Measurements from ENCODE around the gene COQ9. TPM values are rescaled to one million over a fixed set of nuclear protein-coding genes. Genes with fewer than 3 reads are reported as not detected.
"Not testable (repeated sequence)": the region's sequence is repeated elsewhere in the genome, so short reads cannot be mapped to it uniquely, and the experiment has no call there.

Gene COQ9
- total RNA-seq, 1 donor from 2014 or later: 156 TPM

DNA sequence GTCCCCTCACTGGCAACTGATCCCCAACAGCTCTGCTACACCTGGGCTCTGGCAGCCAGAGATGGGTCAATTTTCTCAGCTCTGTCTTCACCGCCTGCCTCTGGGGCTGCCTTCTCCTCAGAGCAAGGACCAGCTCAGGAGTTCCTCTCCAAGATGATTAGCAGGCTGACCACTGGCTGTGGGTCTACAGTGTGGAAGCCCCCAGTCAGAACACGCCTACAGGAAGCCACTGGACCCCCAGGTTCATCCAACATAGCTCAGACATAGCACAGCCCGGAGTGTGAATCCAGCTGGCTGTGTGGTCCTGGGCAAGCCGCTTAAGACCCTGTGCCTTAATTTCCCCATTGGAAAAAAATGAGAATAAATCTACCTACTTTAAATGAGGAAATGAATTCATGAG, 34.1 kb downstream of the COQ9 start:
- intact Hi-C loops (cut with DNase I): no loop called here

DNA sequence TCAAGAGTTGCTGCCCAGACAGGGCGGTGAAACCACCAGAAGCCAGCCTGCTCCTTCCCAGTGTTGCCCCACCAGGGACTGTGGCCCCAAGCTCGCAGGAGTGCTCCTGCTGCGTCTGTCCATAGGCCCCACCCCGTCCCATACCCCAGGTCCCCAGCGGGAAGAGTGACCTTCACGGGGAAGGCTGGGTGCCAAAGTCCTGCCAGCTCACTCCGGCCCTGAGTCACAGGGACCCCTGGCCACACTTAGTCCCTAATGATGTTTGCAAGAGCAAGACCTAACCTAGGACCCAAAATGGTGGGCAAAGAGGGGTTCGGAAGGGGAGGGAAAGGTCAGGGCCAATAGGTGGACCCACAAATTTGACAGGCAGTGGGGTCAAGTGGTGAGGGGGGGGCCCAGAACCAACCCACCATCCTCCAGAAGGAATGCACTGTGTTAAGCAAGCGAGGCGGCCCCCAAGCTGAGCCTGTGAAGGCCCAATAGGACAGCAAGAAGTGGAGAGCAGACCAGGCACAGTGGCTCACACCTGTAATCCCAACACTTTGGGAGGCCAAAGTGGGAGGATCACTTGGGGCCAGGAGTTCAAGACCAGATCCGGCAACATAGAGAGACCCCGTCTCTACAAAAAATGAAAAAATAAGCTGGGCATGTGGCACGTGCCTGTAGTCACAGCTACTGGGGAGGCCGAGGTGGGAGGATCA, 35.7 kb downstream of the COQ9 start:
- no peak for DNase-seq (ENCODE audit: low spot score)
- intact Hi-C loops (cut with DNase I): no loop called here

More for the DNA sequence above, 34.1 kb downstream of the COQ9 start:
- DNase-seq (ENCODE audit: low spot score): no peak

DNA sequence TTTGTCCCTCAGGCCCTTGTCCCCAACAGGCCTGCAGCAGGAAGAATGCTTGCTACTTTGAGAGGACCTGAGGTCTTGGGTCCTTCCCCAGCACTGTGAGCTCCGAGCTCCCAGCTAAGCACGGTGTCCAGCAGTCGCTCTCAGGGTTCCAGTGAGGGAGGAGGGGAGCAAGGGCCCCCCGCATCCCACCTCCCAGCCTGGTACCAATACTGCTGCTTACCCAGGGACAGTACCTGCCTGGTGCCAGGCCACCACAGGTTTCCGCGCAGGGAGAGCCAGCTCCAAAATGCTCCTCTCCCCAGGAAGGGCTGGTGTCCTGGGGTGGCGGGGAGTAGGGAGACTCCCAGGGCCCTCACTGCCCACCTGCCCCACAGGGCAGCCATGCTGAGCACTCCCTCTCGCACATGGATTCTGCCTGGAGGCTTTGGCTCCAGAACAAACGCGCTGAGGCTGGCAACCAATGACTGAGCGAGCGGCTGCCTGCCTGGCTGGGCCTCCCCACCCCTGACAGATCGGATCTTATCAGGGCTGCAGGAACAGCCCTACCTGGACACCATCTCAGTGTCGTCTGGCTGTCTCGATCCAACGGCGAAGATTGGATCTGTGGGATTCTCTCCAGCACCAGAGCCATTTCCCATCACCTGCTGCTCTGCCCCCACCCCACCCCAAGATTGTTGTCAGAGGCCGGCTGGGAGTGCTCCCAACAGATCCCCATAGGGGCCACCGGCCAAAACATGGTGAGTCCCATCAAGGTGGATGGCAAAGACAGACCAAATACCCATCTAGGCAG, 36.6 kb downstream of the COQ9 start:
- intact Hi-C loops (cut with DNase I): no loop called here

DNA sequence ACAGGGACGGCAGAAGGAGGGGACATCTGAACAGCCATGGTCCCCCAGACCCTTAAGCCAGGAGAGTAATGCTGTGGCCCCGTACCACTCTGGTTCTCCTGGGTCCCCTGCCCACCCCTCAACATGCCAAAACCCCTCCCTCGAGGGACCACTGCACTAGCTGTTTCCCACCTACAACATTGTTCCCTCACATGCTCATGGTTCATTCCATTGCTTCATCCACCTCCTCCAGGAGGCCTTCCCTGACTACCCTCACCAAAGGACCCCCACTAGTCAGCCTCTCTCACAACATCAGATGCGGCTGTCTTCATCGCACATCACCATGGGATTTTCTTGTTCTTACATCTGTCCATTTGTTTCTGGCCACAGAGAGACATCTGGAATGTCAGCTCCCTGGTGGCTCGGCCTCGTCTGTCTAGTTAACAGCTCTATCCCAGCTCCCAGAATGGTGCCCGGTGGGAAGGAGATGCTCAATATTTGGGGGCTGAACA, 37.3 kb downstream of the COQ9 start:
- intact Hi-C loops (cut with DNase I): loop anchor here (5.0 kb wide), 1 partner anchor 37 kb away; the partner anchor contains the start of genes CIAPIN1 and COQ9
- no peak for DNase-seq (ENCODE audit: low spot score)

More for the DNA sequence above, 36.6 kb downstream of the COQ9 start:
- no peak for DNase-seq (ENCODE audit: low spot score)

DNA sequence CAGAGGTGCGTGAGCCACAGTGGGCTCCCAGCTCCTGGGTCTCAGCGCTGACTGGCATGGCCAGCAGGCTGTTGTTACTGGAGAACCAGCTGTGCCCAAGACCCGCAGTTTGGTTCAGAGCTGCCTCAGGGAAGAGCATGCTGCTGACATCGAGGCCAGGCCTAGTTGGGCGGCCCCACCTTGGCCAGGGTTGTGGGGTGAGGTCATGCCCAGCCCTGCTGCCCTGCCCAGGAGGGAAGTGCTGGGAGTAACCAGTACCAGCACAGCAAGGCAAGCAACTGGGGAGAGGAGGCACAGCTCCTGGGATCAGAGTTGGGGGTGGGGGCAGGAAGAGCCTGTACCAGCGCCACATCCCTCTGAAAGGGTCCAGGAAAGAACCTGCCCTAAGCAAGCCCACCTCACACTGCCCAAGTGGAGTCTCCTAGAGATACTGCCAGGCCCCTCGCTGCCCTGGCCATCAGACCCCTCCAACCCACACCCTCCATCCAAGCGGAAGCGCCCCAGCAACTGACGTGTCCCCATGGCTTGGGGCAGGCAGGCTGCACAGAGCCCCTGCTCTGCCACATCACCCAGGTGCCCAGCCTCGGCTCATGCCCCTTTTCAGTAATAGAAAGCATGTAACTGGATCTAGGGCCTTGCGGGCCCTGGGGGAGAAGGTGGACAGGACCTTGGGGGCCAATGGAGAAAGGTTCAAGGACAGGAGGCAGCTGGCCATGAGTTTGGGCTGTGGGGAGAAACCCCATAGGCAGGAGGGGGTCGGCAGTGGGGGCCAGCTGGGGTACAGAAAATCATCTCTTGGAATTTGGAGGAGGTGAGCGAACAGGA, 38.0 kb downstream of the COQ9 start:
- intact Hi-C loops (cut with DNase I): loop anchor here (5.0 kb wide), 1 partner anchor 38 kb away; the partner anchor contains the start of genes CIAPIN1 and COQ9
- DNase-seq (ENCODE audit: low spot score): no peak

DNA sequence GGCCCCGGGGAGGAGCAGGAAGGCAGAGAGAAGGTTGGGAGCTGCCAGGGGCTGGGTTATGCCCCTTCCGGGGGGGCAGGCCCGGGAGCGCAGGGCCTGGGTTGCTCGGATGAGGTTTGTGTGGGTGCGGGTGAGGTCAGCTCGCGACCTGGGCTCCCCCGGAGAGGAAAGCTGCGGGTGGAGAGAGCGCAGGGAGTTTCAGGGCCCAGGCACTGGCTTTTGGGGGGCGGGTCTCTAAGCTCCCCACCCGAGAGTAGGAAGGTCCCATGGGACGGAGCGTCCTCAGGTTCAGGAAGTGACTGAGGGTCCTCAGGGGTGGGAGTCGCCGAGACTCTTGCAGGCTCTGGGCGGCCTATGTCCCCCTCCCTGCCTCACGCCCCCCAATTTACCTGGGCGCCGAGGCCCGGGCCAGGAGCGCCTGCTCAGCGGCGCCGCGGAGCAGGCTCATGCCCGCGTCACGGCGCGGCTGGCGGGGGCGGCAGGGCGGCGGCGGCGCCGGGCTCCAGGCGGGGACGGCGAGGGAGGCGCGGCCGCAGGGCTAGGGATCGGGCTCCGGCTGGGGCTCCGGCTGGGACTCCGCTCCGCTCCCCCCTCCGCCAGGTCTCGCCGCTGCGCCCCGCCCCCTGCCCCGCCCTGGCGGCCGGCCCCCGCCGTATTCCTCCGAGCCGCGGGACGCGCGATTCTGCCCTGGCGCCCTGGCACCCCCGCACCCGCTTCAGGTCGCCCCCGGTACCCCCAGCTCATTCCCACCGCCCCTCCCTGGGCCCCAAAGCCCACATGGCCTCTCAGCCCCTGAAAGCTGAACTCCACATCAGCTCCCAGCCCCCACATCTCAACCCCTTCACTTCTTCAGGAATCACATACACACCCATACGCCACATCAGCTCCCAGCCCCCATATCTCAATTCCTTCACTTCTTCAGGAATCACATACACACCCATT, 38.9 kb downstream of the COQ9 start, which contains the start of gene DOK4:
Gene DOK4 (minus strand): TSS at position 578 of the 942 bp plus-strand sequence. CDS start 6,986 bp downstream, outside the sequence.
- peak; percentile 90 for DNase-seq (ENCODE audit: low spot score)
- intact Hi-C loops (cut with DNase I): loop anchor here (5.0 kb wide), 1 partner anchor 39 kb away; the partner anchor contains the start of genes CIAPIN1 and COQ9

DNA sequence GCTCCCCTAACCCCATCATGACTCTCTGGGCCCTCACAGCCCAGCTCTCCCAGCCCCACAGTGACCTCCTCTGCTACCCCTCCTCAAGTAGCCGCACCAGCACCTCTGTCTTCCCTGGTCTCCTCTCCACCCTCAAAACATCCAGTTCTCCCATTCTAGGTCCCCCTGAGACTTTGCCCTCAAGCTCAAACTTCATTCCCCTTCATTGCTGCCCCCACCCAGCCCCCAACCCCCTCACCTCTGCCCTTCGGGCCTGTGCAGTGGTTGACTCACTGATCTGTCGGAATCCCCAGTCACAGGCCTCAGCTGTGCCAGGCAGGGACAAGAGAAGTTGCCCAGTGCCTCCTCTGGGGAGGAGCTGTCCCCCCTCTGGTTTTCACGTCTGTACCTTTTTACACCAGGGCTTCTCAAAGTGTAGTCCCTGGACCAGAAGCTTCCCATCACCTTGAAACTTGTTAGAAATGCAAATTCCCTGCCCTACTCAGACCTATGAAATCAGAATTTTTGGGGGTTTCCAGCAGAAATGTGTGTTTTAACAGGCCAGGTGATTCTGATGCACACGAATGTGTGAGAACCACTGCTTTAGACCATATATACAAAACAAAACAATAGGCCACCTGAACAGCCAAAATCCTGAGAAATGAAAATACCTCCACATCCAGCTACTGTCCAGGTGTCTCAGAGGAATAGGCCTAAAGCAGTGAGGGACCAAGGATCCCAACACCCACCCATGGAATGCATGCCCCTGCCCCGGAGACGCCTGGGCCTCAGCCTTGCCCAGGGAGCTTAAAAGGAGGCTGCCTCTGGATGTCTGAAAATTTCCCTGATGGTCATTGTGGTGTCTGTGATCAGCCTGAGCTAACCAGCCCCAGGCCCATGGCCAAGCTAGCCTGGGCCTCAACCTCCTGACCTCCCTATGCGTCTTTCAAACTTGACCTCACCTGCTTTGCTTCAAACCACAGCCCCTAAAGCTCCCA, 39.9 kb downstream of the COQ9 start:
- no peak for DNase-seq (ENCODE audit: low spot score)
- intact Hi-C loops (cut with DNase I): loop anchor here (5.0 kb wide), 1 partner anchor 40 kb away; the partner anchor contains the start of genes CIAPIN1 and COQ9

DNA sequence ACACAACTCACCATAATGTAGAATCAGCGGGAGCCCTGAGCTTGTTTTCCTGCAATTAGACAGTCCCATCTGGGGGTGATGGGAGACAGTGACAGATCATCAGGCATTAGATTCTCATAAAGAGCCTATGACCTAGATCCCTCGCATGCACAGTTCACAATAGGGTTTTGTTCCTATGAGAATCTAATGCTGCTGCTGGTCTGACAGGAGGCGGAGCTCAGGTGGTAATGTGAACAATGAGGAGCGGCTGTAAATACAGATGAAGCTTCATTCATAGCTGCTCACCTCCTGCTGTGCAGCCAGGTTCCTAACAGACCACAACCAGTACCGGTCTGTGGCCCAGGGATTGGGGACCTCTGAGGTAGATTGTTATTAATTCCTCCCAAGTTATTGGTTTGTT, 42.0 kb downstream of the COQ9 start:
- no peak for DNase-seq (ENCODE audit: low spot score)
- intact Hi-C loops (cut with DNase I): loop anchor here (5.0 kb wide), 1 partner anchor 42 kb away; the partner anchor contains the start of genes CIAPIN1 and COQ9

DNA sequence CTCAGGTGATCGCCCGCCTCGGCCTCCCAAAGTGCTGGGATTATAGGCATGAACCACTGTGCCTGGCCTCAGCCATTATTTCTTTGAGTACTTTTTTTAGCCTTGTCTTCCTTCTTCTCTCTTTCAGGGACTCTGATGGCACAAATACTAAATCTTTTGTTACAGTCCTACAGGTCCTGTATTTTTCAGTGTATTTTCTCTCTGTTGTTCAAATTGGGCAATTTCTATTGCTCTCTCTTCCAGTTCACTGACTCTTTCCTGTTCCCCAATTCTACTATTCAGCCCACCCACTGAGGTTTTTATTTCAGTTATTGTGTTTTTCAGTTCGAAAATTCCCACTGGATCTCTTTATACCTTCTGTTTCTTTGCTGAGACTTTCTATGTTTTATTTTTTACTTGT, 46.5 kb downstream of the COQ9 start:
- intact Hi-C loops (cut with DNase I): no loop called here
- DNase-seq (ENCODE audit: low spot score): no peak

DNA sequence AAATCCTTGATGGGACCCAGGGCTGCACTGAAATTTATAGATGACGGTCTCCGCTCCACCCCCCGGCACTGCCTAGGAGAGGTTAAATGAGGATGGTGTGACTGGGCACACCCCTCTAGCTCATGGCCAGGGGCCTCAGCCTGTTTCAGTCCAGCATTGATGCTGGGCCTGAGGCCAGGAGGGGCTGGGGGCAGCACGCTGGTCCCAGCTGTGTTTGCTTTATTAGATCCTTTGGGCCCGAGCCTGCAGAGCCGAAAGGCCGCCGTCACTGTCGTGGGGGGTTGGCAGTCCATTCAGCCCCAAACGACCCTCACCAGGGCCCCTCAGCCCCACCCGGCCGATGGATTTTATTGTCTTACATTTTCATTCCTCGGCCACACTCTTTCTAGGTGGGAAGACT, 49.8 kb downstream of the COQ9 start:
- no peak for DNase-seq (ENCODE audit: low spot score)
- intact Hi-C loops (cut with DNase I): no loop called here

DNA sequence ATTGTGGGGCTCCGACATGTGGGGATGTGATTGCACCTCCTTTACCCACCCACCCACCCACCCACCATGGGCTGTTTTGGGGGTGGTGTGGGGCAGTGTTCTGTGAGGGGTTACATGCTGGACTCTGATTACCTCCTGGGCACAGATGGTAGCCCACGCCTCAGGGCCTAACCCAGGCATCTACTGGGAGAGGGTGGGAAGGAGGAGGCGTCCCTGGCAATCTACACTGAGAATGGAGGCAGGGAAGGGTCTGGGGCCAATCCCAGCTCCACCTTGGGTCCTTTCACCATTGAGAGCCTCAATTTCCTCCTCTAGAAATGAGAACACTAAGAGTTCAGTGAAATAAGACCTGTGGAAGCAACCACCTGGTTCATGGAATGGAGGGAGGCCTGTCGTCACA, 50.8 kb downstream of the COQ9 start:
- no peak for DNase-seq (ENCODE audit: low spot score)
- intact Hi-C loops (cut with DNase I): no loop called here

DNA sequence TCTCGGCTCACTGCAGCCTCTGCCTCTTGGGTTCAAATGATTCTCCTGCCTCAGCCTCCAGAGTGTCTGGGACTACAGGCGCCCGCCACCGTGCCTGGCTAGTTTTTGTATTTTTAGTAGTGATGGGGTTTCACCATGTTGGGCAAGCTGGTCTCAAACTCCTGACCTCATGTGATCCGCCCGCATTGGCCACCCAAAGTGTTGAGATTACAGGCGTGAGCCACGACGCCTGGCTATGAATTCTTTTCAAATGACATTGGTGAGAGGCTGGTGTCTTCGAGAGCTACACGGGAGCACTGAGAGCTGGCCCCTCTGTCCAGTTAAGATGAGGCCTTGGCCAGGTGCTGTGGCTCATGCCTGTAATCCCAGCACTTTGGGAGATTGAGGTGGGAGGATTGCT, 52.7 kb downstream of the COQ9 start:
- DNase-seq (ENCODE audit: low spot score); intact Hi-C loops (cut with DNase I): not testable (repeated sequence)

DNA sequence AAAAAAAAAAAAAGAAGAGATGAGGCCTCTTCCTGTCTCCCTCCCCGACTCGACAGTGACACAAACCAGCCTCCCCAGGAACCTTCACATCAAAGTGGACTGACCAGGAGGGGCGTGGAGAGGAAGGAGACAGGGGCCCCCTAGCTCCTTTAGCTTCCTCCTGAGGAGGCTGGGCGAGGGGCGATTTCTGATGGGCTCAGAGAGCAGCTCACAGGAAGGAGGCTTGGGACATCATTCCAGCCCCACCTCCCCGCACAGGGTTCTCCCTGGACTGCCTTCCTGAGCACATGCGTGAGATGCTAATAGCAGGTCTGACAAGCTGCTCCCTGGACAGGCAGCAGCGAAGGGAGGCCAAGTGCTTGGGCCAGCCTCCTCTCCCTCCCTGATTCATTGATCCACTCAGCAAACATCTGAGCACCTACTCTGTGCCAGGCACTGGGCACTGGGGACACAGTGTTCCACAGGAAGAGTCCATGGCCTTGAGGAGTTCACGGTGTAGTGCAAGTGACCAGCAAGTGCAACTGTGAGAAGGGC, 53.4 kb downstream of the COQ9 start:
- intact Hi-C loops (cut with DNase I): no loop called here
- no peak for DNase-seq (ENCODE audit: low spot score)

DNA sequence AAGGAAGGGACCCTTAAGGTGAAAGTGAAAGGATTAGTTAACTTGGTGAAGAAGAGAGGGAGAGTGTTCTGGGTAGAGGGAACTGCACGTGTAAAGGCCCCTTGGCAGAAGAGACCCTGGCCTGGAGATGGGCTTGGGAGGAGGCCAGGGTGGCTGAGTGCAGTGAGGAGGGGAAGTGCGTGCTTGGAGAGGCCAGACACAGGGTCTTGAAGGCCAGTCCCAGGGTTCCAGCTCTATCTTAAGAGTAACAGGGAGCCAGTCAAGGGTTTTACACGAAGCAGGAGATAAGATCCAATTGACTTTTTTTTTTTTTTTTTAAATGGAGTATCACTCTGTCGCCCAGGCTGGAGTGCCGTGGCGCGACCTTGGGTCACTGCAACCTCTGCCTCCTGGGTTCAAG, 54.2 kb downstream of the COQ9 start:
- no peak for DNase-seq (ENCODE audit: low spot score)
- intact Hi-C loops (cut with DNase I): no loop called here

DNA sequence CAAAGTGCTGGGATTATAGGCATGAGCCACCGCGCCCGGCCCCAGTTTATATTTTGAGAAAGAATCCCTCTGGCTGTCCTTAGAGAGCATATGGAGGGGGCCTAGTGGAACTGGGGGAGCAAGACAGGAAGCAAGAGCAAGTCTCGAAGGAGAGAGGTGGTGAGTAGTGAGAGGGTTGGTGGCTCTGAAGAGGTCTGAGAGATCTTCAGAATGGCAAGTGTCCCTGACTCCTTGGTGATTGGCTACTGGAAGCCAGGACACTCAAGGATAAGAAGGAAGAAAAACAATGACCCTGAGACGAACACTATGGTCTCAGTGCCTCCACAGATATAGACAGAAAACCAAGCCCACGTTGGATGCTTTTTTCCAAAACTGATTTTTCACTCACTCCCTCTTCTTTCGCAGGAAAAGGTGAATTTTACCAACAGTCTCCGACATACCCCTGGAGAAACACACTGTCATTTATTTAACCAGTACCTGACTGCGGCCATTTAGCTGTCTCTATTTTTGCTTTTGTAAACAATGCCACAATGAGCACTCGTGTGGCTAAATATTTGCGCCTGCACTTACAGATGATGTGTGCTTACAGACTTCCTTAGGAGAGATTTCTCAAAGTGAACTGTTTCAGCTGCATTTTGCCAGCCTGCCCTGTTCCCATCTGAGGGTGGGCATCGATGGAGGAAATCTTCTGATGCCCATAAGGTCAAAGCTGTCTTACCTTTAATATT, 54.9 kb downstream of the COQ9 start:
- no peak for DNase-seq (ENCODE audit: low spot score)
- intact Hi-C loops (cut with DNase I): no loop called here

DNA sequence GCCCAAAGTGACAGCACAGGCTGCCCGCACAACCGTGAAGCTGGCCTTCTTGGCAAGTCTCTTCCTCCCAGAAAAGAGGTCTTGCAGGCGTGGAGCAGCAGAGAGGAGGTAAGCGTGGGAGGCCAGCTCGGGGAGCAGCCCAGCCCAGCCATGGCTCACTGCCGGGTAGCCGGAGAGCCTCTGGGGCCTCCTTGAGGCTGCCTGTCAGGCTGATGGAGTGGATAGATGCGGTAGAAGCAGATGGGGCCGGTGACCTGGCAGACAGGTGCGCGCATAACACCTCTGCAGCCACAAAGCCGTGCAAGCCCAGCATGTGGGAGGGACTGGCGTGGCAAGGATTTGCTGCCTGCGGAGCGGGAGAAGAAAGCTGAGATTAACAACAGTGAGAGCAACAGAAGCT, 56.1 kb downstream of the COQ9 start:
- DNase-seq (ENCODE audit: low spot score): no peak
- intact Hi-C loops (cut with DNase I): no loop called here
